Amniotic stem cell (primary cell): ENCODE measurements around the gene OTOP1.
"Not testable (repeated sequence)": the region's sequence is repeated elsewhere in the genome, so short reads cannot be mapped to it uniquely, and the experiment has no call there.

Source experiments
- DNase-seq: peaks from one replicate; lab custom pipeline; 2025; lab: John Stamatoyannopoulos, UW

OTOP1 gene

DNA sequence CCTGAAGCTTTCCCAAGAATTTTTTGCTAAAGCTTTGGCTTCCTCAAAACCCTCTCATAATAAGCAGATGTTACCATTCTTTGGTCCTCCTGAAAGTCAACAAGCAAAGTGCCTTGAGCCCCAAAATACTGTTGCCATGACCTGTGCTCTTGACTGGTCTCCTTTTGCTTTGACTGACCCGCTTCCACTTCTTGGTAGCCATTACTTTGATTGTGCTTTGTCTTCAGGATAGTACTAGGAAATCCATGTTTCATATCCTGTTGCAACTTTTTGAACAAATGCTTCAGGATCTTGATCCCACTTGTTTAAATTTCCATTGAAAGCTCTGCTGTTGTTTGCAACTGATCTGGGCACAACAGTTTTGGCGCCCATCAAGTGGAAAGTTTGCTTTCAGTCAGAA, 6.9 kb upstream of the OTOP1 start:
- DNase-seq, result no peak

DNA sequence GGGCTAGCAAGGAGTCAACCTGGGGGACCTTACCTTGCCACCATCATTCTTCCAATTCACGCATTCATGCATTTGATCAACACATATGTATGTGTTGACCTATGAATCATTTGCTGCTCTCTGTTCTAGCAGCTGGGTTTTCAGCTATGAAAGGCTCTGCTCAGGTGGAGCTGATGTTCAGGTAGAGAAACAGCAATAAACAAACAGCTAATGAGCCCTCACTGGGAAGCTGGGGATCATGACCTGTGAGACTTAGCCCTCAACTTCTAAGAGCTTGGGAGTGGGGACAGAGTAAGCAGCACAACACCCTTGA, 1.6 kb upstream of the OTOP1 start:
- DNase-seq, result no peak

DNA sequence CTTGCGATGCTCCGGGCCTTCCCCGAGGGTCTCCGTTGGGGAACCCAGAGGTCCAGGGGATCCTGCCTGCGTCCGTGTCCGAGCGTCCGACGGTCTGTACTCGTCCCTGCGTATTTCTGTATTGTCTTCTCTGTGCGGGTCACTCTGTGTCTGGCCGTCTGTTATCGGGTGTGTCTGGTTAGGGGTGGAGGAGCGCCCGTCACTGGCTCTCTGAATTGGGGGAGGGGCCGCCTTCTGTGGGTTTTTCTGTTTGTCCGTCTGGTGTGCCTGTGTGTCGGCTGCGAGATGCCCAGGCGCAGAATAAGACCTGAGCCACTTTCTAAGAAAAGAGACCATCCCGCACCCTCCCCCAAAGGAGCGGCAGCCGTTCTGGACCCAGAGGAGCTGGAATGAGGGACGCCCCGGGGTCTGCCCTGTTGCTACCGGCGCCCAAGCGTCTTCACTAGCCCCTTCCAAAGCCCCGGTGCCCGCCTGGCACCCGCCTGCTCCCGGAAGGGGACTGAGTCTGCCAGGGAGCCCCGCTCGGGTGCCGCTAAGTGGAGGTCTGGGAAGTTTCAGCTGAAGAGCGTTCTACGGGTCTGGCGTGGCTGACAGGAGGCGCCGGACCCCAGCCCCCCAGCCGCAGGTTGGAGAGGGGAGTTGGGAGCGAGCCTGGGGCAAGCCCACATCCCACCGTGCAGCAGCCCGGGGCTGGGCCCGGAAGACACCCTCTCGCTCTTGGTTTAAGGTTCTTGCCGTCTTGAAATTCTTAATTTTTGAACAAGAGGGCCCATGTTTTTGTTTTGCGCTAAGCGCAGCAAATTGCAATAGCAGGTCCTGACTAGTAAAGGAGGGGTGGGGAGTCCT, 1.0 kb upstream of the OTOP1 start:
- DNase-seq, result no peak

DNA sequence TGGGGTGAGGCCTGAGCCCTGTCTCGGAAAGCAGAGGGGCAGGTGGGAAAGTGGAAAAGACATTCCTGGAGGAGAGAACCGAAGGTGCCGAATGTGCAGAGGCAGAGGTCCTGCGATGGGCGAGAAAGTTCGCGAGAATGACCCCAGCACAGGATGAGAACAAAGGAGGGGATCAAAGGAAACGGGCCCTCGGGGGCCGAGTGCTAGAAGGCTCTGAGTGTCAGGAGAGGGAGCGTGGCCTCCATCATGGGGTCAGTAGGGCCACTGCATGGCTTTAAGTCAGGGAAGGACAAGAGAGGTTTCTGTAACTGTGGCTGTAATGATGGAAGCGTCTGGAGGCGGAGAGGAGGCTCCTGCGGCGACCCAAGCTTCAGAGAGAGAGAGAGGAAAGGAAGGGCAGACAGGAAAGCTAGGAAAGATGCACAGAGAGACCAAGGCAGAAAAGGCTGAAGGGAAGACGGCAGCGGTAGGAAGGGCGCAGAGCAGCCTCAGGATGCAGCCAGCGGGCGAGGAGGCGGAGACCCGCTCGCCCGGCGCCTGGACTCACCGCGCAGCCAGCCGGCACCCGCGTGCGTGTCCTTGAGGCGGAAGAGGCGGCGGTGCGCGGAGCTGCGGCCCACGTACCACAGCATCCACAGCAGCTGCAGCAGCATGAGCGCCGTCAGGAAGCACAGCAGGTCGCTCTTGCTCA, 669 bp downstream of the OTOP1 start:
- no peak for DNase-seq

DNA sequence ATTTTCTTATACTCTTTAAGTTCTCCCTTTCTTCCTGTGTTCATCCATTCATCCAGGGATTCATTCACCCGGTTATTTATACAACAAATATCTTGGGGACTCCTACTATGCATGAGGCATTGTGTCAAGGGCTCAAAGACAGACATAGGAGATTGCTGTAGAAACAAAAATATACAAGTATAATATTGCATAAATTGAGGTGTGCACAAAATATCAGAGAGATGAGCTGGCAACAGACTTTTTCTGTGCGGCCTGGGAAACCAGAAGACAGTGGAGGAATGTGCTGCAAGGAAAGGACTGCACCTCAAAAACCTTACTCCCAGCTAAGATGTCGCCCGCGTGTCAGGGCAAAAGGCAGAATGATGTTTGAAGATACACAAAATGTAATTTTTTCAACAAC, 9.6 kb downstream of the OTOP1 start:
- no peak for DNase-seq

DNA sequence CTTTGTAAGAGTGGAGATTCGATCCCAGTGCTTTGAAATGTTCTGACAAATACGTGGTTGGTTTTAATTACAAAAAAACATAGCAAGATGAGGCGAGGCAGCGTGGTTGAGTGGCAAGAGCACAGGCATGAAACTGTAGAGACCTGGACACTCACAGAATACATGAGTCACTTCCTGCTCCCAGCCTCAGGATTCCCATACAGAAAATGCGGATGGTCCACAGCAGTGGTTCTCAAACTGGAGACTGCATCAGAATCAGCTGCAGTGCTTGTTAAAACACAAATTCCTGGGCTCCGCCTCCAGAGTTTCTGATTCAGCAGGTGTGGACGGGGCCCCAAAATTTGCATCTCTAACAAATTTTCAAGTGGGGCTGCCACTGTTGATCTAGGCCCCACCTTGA, 10.1 kb downstream of the OTOP1 start:
- DNase-seq, result no peak

DNA sequence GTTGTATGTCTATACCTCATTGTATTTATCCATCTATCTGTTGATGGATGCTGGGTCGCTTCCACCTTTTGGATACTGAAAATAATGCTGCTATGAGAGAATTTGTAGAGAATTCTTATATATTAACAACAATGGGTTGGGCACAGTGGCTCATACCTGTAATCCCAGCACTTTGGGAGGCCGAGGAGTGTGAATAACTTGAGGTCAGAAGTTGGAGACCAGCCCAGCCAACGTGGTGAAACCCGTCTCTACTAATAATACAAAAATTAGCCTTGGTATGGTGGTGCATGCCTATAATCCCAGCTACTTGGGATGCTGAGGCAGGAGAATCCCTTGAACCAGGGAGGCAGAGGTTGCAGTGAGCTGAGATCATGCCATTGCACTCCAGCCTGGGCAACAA, 13.1 kb downstream of the OTOP1 start:
- DNase-seq, result not testable (repeated sequence)

DNA sequence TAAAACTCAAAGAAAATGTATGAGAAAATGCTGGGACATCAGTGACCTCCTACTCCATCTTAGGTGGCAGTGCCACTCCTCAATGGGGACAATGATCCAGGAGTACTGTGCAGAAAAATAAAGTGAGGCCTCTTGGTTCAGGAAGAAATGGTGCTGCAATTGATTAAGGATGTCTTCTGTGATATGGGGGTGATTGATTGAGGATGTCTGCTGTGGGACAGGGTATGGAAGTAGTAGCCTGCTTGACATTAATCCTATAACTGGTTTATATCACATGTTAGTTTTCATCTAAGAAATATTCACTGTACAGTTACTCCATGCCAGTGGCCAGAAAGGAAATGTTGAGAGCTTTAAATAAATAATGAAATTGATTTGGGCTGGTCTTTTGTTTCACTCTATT, 20.5 kb downstream of the OTOP1 start:
- DNase-seq, result no peak

DNA sequence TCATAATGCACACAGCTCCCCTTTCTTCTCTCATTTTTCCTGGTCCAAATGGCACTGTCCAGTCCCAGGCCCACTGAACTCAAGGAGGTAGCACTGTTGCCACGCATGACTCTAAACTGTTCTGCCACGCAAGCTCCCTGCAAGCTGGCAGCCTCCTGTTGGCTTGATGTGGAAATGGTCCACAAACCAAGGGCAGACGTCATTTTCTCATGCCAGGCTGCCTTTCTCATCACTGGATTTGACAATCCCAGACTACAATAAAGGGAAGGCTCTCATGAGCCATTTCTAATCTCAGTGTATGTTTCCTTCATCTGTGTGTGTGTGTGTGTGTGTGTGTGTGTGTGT, 22.4 kb downstream of the OTOP1 start:
- no peak for DNase-seq

DNA sequence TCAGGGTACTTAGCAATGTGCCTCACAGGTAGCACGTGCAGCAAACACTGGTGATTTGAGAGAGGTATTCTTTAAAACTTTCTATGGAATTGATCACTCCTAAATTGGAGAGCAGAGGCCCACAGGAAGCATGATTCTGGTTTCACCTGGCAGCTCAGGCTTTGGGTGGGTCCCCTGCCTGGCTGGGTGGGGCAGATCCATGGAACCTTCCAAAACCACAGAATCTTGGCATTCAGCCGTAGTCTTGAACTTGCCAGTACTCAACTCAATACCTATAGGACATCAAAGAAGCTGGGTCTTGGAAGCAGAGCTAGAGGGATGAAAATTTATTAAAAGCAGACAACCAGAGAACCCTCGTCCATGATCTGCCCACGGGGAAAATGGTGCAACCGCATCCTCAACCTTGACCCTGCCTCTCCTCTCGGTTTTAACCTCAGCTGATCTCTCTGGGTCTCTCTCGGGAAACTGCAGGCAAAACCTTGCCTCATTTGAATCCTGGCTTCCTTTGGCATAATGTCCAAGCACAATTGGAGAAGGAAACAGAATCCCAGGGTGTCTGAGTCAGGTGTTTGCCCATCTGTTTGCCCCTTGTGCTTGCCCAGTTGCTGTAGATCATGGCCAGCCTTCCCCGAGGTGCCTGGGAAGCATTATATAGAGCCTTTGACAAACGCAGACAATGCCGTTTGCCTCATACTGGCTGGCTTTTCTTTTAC, 22.9 kb downstream of the OTOP1 start:
- DNase-seq, result no peak

DNA sequence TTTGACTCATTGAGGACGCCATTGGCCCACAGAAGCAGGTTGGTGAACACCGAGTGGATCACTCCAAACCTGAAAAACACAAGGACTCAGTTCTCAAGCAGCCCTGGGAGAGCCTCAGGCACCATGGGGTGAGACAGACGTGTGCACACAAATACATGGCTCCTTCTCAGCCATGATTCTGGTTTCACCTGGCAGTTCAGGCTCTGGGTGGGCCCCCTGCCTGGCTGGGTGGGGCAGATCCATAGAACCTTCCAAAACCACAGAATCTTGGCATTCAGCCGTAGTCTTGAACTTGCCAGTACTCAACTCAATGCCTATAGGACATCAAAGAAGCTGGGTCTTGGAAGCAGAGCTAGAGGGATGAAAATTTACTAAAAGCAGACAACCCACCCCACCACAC, 24.2 kb downstream of the OTOP1 start:
- DNase-seq, result no peak

DNA sequence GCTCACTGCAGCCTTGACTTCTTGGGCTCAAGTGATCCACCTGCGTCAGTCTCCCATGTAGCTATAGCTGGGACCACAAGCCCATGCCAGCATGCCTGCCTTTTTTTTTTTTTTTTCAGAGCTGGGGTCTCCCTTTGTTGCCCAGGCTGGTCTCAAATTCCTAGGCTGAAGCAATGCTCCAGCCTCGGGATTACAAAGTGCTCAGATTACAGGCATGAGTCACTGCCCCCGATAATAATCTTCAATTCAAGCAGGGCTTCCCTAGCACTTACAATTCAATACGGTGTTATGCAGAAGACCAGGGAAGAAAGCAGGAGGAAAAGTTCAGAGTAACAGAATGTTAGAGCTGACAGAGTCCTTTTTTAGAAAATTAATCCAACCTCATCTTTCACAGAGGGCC, 26.1 kb downstream of the OTOP1 start:
- no peak for DNase-seq

DNA sequence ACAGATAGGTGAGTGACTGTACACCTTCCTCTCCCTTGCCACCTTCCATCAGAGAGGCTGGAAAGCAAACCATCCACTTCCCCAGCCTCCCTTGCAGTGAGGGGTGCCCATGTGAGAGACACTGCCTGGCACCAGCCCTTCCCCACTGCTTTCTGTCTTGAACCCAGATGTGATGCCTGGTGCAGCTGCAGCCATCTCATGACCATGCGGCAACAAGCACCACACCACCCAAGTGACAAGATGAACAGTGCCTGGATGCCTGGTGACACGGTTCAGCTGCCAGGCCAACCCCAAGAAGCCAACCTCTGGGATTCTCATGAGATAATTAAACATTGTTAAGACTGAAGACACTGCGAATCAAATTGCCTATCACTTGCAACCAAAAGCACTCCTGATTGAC, 31.4 kb downstream of the OTOP1 start:
- no peak for DNase-seq

DNA sequence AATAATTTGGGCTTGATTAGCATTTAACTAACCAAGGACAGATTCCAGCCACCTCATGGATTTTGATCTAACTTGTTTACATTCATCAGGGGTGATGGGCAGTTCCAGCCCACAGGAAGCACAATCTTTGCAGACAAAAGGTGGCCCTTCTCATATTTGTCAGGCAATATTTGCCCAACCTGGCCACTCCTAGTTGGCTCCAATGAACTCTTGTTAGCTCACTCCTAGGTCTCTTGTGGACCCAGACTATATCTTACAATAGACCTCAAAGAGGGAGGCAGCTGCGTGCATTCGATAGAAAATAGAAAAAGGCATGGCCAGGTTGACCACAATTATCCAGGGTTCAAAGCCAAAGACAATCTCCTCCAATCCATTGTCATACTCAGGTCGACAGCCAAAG, 38.2 kb downstream of the OTOP1 start:
- not testable (repeated sequence) for DNase-seq

DNA sequence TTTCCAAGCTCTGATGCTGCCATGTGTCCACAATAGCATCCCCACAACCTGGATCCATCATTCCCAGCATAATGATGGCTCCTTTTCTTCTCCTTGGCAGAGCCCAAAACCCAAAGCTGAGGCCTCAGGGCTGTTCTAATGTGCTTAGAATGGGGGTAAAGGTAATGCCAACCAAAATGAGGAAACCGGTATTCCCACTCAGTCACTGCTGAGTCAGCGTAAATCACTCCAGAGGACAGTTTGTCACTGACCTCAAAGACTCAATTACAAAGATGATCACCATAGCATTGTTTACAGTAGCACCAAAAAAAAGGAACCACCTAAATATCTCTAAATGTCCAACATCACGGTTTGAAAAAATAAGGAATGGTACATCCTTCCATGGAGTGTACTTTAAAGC, 41.2 kb downstream of the OTOP1 start:
- no peak for DNase-seq

DNA sequence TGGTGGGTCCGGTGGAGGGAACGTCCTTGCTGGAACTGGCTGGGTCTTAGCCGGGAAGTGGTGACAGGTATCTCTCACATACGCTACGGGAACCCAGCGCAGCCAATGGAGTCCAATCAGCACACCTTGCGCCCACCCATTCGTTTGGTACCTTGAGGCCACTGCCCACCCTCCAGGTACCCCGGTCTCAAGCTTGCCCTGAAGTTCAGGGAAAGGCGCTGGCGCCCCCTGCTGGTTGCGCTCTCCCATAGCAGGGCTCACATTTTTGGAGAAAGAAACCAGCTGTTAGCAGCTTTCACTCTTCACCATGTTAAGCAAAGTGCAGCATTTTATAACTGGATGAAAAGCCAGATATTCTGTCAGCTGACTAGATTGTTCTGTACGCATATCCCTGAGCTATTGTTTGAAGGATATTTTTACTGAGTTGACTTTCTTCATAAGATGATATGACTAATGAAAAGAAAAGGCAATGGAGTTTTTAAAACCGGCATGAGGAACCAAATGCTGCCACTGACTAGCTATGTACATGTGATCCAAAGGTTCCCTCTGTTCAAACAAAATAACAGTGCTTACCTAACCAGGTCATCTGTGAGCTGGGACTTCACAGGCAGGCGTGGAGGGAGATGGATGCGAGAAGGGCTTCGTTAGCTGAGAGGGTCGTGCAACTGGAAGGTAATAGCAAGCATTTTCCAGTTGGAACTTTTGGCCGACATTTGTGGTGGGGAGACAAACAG, 43.7 kb downstream of the OTOP1 start:
- no peak for DNase-seq

DNA sequence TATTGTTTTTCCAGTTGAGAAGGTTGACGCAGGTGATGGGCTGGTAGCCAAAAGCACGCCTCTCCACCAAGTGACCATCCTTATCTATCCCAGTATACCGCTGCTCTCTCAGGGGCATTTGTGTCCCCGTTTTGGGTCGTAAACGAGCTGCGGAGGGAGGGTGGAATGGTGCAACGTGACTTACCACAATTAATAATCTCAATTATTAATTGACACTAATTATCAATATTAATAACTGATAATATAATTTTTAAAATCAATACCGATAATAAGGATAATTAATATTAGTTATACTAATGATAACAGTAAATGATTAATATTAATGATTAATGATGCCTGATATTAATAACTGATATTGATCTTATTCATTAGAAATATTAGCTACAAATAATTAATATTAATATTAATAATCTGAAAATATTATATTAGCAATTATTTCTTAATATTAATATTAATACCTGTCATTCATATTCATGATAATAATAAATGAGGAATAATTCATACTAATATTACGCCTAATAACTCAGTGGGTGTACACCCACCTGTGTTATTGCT, 56.1 kb downstream of the OTOP1 start:
- no peak for DNase-seq

DNA sequence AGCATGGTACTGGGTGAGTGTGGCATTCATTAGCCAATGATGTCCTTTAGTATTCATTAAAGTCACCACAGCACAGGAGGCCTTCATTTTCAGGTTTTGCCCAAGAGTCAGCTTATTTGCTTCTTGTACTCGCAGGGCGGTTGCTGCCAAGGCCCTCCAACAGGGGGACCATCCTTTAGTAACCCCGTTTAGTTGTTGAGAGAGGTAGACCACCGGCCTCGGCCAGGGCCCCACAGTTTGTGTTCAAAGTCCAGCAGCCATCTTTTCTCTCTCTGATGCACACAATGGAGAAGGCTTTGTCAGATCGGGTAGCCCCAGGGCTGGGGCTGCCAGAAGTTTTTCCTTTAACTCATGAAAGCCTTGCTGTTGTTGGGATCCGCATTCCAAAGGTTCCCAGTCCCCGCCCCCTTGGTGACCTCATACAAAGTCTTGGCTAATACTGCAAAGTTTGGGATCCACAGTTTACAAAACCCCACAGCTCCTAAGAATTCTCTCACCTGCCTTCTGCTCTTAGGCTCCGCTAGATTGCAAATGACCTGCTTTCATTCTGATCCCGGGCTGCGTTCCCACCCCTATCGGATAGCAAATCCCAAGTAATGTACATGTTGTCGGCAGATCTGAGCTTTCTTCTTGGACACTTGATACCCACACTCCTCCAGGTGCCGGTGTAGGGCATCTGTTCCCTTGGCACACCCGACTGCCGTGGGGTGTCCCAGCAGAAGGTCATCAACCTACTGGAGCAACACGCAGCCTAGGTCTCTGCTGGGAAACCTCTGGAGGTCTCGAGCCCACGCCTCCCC, 58.5 kb downstream of the OTOP1 start:
- not testable (repeated sequence) for DNase-seq

DNA sequence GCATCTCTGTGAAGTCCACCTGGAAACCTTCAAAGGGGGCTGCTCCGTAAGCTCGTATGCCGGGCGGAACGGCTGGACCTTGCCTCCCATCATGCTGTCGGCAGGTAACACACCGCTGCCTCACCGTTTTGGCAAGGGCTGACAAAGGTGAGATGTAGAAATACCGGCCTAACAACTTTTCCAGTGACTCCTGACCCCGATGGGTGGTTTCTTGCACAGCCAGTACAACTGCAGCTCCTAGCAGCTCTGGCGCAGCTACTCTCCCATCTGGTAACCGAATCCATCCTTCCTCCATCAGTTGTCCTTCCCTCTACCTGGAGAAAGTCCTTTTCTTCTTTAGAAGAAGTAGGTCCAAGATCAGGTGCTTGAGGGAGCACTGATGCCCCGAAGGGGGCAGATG, 59.7 kb downstream of the OTOP1 start:
- DNase-seq, result not testable (repeated sequence)

DNA sequence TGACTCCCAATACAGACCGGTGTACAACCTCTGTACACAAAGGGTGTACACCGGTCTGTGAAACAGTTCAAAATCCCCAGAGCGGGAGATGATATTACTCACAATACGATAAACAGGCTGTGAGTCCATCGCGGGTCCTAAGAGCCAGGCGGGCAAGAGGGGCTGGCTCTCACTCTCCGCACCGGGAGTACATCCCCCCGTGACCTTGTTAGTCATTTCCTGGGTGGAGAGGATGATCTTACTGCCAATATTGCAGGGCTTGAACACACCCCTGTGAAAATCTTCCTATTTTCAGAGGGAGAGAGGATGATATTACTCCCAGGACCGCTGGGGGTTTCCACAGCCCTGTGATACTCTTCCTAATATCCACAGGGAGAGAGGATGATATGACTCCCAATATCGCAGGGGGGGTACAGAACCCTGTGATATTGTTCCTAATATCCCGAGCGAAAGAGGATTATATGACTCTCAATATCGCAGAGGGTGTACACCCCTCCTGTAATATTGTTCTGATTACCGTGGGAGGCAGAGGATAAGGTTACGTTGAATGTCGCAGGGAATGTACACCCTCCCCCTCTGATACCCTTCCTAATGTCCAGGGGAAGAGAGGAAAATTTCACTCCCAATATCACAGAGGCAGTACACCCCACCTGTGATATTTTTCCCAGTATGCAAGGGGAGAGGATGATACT, 60.9 kb downstream of the OTOP1 start:
- not testable (repeated sequence) for DNase-seq
